GM19328 (cell line): ENCODE data around the gene SNAP25.

Experiments used
- ATAC-seq: cut with Tn5 transposase; IDR thresholded peaks from one replicate; pipeline ENCODE4 v1.9.1; 2021; ENCODE audit warnings: mild to moderate bottlenecking, moderate library complexity; ENCODE audit not compliant: unreplicated experiment

Gene SNAP25

DNA sequence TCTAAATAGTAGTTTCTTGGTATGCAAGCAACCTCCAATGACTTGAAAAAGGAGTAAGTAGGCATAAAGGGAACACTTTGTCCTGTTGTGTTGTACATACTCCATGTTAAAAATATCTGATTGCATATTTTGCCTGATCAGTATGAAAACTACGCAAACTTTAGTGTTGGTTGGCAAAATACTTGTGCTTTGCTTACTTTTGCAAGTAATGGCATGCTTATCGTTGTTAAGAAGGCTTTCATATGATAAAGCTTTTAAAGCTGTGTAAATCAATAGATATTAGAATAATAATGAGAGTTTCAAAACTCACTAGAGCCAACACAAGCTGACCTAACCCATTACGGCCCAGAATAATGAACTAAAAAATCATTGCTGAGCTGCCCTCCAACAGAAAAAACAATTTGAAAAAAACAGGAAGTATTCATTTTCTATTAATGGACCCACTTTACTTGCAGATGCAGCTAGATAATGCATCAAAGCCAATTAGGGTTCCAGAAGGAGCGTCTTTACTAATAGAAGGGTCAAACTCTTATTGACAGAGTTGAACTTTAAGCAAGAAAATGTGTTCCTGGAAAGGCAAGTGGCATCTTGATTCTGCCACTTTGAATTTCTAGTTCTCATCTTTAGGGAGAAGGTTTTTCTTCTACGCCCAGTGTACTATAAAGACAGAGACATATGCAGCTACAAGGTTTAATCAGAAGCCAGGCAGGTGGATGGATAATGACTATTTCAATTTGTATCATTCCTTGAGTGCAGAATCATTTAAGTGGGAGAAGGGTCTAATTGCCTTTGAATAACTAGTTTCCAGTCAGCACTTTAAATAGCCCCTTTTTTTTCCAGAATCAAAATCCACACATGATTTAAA is 82.2 kb downstream of the SNAP25 start:
- no peak for ATAC-seq

DNA sequence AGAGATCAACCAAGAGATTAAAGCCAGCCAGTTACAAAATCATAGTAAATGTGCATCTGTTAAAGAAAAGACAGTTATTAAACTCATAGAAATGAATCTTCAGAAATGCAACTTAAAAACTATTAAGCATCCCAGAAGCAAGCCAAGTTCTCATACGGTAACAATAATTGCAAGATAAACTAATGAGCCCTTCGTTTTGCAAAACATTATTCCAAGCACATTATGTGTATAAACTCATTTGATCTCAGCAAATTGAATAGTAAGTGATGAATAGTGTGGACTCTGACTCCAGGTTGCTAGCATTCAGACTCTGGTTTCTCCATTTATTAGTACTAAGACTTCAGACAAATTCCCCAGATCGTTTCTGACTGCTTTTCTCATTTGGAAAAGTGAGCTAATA is 85.2 kb downstream of the SNAP25 start:
- ATAC-seq: no peak

DNA sequence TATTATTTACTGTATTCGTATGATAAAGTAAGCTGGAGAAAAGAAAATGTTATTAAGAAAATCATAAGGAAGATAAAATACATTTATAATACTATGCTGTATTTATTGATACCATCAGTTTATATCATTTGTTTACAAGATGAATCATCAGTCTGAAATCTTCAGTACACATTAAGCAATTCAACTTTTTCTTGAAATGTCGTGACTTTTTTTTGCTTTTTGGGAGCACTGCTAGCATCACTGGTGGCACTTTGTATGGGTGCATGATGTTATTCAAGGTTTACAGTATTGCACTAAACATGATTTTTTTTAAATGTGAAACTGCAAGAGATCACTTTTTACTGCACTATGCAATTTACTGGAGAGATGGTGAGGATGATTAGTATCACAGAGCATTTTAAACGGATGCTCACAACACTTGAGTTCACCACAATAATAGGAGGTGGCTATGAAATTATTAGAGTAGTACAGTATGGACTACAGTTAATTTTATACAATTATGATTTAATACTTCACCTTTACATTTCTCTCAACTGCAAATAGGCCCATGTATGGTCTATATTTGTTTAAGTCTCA is 85.9 kb downstream of the SNAP25 start:
- no peak for ATAC-seq

DNA sequence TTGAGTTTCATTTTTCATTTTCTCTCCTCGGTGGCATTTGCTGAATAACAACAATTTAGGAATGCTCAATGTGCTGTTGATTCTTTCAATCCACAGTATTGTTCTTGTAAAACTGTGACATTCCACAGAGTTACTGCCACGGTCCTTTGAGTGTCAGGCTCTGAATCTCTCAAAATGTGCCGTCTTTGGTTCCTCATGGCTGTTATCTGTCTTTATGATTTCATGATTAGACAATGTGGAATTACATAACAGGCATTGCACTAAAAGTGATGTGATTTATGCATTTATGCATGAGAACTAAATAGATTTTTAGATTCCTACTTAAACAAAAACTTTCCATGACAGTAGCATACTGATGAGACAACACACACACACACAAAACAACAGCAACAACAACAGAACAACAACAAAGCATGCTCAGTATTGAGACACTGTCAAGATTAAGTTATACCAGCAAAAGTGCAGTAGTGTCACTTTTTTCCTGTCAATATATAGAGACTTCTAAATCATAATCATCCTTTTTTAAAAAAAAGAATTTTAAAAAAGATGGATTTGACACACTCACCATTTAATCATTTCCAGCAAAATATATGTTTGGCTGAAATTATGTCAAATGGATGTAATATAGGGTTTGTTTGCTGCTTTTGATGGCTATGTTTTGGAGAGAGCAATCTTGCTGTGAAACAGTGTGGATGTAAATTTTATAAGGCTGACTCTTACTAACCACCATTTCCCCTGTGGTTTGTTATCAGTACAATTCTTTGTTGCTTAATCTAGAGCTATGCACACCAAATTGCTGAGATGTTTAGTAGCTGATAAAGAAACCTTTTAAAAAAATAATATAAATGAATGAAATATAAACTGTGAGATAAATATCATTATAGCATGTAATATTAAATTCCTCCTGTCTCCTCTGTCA is 88.1 kb downstream of the SNAP25 start:
- no peak for ATAC-seq

DNA sequence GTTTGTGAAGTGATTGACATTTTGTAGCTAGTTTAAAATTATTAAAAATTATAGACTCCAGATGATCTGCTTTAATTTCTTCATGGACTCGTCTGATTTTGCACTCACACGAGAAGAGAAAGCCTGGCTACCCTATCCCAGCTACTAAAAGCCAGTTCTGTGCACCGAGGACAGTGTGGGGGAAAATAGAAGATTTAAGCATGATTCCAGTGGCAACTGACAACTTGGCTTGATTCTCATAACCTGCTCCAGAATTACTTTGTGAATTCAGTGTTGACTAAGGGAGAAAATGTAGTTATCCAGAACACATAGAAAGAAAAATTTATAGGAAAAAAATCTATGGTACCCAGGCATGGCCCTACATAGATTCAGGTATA is 88.7 kb downstream of the SNAP25 start:
- ATAC-seq: no peak

GRCh38 chr20:10308652-10309051 is 90.0 kb downstream of the SNAP25 start:
- no peak for ATAC-seq

GRCh38 chr20:10309326-10309725 is 90.7 kb downstream of the SNAP25 start:
- no peak for ATAC-seq

- no peak for ATAC-seq
Observed at GRCh38 chr20:10312111-10312510, 93.5 kb downstream of the SNAP25 start.

GRCh38 chr20:10313215-10313614 is 94.6 kb downstream of the SNAP25 start:
- ATAC-seq: no peak

DNA sequence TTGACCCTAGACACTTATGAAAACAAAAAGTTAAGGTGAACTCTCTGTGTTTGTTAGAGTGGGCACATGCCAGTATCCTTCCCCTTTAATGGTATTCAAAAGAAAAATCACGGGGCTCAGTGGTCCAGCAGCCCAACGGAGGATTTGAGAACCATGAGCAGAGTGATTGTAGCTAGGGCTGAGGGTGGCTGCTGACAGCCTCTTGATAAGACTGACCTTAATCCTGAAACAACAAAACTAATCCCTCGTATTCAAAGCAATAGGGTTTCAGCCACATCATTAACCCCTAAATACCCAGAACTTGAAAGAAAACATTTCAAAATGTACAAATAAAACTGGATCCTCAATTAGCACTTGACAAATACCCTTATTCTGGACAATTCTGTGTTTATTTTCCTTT is 95.1 kb downstream of the SNAP25 start:
- no peak for ATAC-seq

DNA sequence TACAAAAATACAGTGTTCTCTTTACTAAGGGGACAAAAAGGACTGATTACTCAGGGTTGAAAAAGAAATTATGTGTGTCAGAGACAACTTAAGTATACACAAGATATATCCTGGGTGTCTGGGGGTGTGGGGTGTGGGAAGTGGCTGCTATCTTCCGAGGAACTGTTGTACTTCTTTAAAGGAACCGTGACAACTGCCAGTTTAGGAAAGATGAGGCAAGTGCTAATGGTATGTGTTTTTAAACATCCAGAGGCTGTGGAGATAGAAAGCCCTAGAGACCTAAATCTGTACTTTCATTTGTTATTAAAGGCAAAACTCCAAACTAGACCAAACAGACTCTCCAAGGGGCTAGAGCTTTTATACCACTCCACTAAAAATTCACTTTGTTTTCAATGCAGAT is 95.6 kb downstream of the SNAP25 start:
- ATAC-seq: no peak

DNA sequence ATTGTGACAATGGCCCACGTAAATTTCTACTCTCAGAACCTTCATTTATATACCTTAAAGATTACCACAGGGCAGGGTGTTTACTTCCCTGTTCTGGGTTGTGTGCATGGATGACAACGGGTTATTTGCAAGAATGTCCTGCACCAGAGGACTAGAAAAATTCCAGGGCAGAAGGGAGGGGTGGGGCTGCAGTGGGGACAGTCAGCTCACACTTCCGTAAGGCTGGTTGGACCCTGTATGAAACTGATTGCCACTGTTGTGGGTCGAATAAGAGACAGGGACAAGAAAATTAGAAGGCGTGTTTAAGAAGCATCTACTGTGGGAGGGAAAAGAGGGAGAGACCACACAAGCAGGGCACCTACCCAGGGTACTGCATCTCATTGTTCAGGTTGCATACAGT is 96.5 kb downstream of the SNAP25 start:
- no peak for ATAC-seq

DNA sequence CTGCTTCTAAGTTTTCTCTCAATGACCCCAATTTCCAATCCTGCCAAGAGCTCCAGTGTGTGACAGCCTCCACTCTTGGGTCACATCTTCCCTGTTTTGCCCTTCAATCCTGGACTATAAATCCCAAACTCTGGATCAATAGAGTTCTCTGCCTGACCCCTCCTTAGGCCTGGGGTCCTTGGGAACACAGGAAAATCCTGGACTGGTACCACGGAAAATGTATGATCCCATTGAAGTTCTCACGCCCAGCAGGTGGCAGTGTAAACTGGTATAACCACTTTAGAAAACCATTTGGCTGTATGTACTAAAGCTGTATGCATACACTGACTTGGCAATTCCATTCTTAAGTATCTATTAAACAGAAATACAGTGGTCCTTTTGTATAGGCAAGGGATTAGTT is 98.0 kb downstream of the SNAP25 start:
- no peak for ATAC-seq

- ATAC-seq: no peak
Observed at GRCh38 chr20:10318291-10319024, 99.8 kb downstream of the SNAP25 start.

DNA sequence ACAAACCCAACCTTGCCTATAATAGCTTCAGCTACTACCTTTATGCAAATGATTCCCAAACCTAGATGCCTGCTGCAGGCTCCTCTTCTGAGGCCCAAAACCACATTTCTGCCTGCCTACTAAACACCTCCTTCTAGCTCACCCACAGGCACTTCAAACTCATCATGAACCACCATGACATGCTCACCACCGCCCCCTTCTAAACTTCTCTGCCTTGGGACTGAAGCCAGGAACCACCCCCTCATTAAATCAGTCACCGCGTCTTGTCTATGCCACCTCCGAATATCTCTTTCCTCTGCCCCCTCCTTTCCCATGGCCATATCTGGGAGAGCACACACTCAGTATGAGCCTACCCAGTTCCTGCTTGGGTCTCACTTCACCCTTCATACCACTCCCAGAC is 101.2 kb downstream of the SNAP25 start:
- ATAC-seq: no peak

- no peak for ATAC-seq
Observed at GRCh38 chr20:10321138-10321717, 102.6 kb downstream of the SNAP25 start.

GRCh38 chr20:10322073-10323012 is 103.7 kb downstream of the SNAP25 start:
- no peak for ATAC-seq

GRCh38 chr20:10323729-10324128 is 105.1 kb downstream of the SNAP25 start:
- no peak for ATAC-seq

DNA sequence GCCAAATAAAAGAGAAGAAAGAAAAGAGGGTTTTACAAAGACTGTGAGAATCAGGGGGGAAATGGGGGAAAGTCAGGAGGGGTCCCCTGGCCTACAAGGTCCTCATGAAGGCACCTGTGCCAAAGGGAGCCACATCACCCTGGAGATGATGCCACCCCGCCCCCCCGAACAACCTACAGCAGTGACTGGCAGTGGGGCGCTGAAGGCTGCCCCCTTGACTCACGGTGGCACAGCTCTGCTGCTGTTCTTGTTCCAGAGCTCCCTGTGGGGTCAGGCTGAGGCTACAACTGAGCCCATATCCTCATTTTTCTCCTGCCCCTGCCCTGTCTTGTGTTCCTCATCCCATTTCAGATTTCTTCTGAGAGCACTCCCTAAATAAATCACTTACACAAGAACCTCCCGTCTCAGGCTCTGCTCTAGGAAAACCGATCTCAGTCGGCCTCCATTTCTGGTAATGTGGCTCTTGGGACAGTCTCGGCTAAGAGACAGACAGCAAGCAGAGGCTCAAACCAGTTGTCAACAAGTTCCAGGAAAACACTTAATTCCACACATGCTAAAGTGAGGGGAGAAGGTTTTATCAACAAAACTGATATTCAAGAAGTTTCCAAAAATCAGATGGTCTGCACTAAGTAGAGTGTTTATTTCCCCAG is 105.7 kb downstream of the SNAP25 start:
- no peak for ATAC-seq
